HepG2 (cell line): ENCODE measurements around the gene HS3ST4. TPM values are rescaled to one million over a fixed set of nuclear protein-coding genes. Genes with fewer than 3 reads are reported as not detected.

ENCODE experiments used
- ATAC-seq: fragments of 200-7000 bp; cut with Tn5 transposase; 3 replicates; pipeline ENCODE4 v1.9.1; 2020; ENCODE audit warnings: mild to moderate bottlenecking, moderate library complexity
- BruUV-seq: library from RNA; stranded (reverse); fragments of 400-500 nt; replicated peaks from 2 replicates; lab custom pipeline; 2021; lab: Mats Ljungman, UMichigan
- CTCF ChIA-PET: fragments of 300-600 bp; formaldehyde crosslinking; extraction: SDS; loops from one replicate; lab custom pipeline; 2021; ENCODE audit warnings: low total read pairs, inconsistent platforms, low intra/inter-chr PET ratio; lab: Yijun Ruan, JAX
- POLR2A ChIA-PET: fragments of 350-600 bp; sonication (Branson Sonifier 250); formaldehyde crosslinking; loops from one replicate; lab custom pipeline; 2020; ENCODE audit warnings: antibody characterized with exemption, inconsistent platforms; lab: Yijun Ruan, JAX
- DNase-seq: peaks from one replicate; pipeline ENCODE4 v3.0.0-alpha.2; 2015; ENCODE audit warnings: low spot score
- FAIRE-seq: peaks from 3 replicates; lab custom pipeline; 2011; peaks lifted over from hg19 to GRCh38; lab: Jason Lieb, UNC
- H2AFZ ChIP-seq: one replicate; pipeline ENCODE4 v1.6.1; 2011; ENCODE audit warnings: low read length, inconsistent platforms
- H3K27ac ChIP-seq: fragments of 300-600 bp; 3 replicates; pipeline ENCODE4 v1.8.0; 2011; ENCODE audit warnings: mixed run types, mild to moderate bottlenecking, mixed read lengths, low read length, inconsistent platforms; ENCODE audit not compliant: insufficient read depth; ENCODE audit errors: extremely low read length
- H3K27me3 ChIP-seq, 2 experiments: fragments of 200-600 bp in 1 of 2; 2 replicates in 1 of 2; 3 replicates in 1 of 2; pipeline versions ENCODE4 v1.6.0 to v1.8.0; 2011; ENCODE audit warnings: low read length in 2 of 2, mild to moderate bottlenecking in 2 of 2, moderate library complexity in 2 of 2, inconsistent platforms in 1 of 2; ENCODE audit not compliant: insufficient read depth in 2 of 2, control insufficient read depth in 1 of 2
- H3K36me3 ChIP-seq, 2 experiments: fragments of 200-600 bp in 1 of 2; replicated peaks in 1 of 2; 2 replicates in 1 of 2; 3 replicates in 1 of 2; pipeline versions ENCODE4 v1.5.1 to v1.8.0; 2011; ENCODE audit warnings: low read length in 2 of 2, inconsistent platforms in 1 of 2; ENCODE audit not compliant: insufficient read depth in 2 of 2, control insufficient read depth in 1 of 2
- H3K4me1 ChIP-seq: 2 replicates; pipeline ENCODE4 v1.5.1; 2012; ENCODE audit warnings: low read length, inconsistent platforms; ENCODE audit not compliant: insufficient read depth
- H3K4me2 ChIP-seq: 2 replicates; pipeline ENCODE4 v1.6.0; 2011; ENCODE audit warnings: low read depth, low read length, inconsistent platforms
- H3K4me3 ChIP-seq, 3 experiments: fragments of 200-600 bp in 1 of 3; sonication (generic), shearing (Covaris generic) in 1 of 3; replicated peaks in 1 of 3; 2 replicates each; pipeline ENCODE4 v1.5.1; 2011 to 2016; ENCODE audit warnings: low read length in 3 of 3, inconsistent platforms in 2 of 3, low read depth in 2 of 3, mild to moderate bottlenecking in 2 of 3, control low read depth in 1 of 3, mixed read lengths in 1 of 3; ENCODE audit not compliant: insufficient read depth in 1 of 3
- H3K79me2 ChIP-seq: one replicate; pipeline ENCODE4 v1.6.1; 2011; ENCODE audit warnings: low read length, inconsistent platforms; ENCODE audit not compliant: insufficient read depth
- H3K9ac ChIP-seq: 2 replicates; pipeline ENCODE4 v1.6.0; 2011; ENCODE audit warnings: mild to moderate bottlenecking, low read depth, low read length, inconsistent platforms; ENCODE audit not compliant: insufficient read depth
- H3K9me3 ChIP-seq: 2 replicates; pipeline ENCODE4 v1.5.1; 2012; ENCODE audit warnings: mild to moderate bottlenecking, low read length
- H4K20me1 ChIP-seq: 2 replicates; pipeline ENCODE4 v1.6.0; 2011; ENCODE audit warnings: inconsistent platforms, mild to moderate bottlenecking, low read length, moderate library complexity; ENCODE audit not compliant: insufficient read depth
- ATM ChIP-seq: fragments of 450-650 bp; IDR thresholded peaks from 2 replicates; pipeline ENCODE4 v1.7.1; 2017; ENCODE audit warnings: mild to moderate bottlenecking, borderline replicate concordance
- ETV5 ChIP-seq: IDR thresholded peaks from 2 replicates; pipeline ENCODE4 v1.6.1; 2018; ENCODE audit warnings: missing biosample characterization, missing genetic modification reagents, inconsistent platforms, borderline replicate concordance
- PHF21A ChIP-seq: sonication (generic); formaldehyde crosslinking; IDR thresholded peaks from 2 replicates; pipeline ENCODE4 v1.5.0; 2020; ENCODE audit warnings: mild to moderate bottlenecking, missing genetic modification reagents
- RORA ChIP-seq: sonication (generic); formaldehyde crosslinking; IDR thresholded peaks from 2 replicates; pipeline ENCODE4 v1.5.0; 2020; ENCODE audit warnings: mild to moderate bottlenecking, missing genetic modification reagents, moderate library complexity
- SSRP1 ChIP-seq: IDR thresholded peaks from 2 replicates; pipeline ENCODE4 v1.6.1; 2016; ENCODE audit warnings: control low read depth
- ZEB1 ChIP-seq: IDR thresholded peaks from 2 replicates; pipeline ENCODE4 v1.6.1; 2012; ENCODE audit warnings: mild to moderate bottlenecking, low read depth, inconsistent platforms; ENCODE audit not compliant: insufficient replicate concordance
- ZNF234 ChIP-seq: sonication (generic); formaldehyde crosslinking; conservative IDR thresholded peaks from 2 replicates; pipeline ENCODE4 v1.5.1; 2020; ENCODE audit warnings: mild to moderate bottlenecking, missing genetic modification reagents
- ZNF7 ChIP-seq: IDR thresholded peaks from 2 replicates; pipeline ENCODE4 v1.6.1; 2016; ENCODE audit warnings: missing biosample characterization, missing genetic modification reagents
- ZNF749 ChIP-seq: sonication (generic); formaldehyde crosslinking; IDR thresholded peaks from 2 replicates; pipeline ENCODE4 v1.8.0; 2022; ENCODE audit warnings: mild to moderate bottlenecking, missing genetic modification reagents, moderate library complexity, borderline replicate concordance
- WGBS: methylation state at CpG from one replicate; pipeline ENCODE4 v1.1.6; 2017; ENCODE audit warnings: low lambda C conversion rate; 5-methylcytosine and 5-hydroxymethylcytosine counted together
- in situ Hi-C: cut with HindIII; loops from 2 replicates; pipeline ENCODE4 v1.10.0; 2017; ENCODE audit warnings: low pct_unique_long_range_greater_than_20kb; ENCODE audit not compliant: extremely low pct_ligation_motif_present
- intact Hi-C: fragments of 100-400 bp; cut with micrococcal nuclease; formaldehyde crosslinking; loops from one replicate; pipeline ENCODE4 v1.10.0; 2022; ENCODE audit not compliant: unreplicated experiment
- polyA plus RNA-seq, 8 experiments: library from polyadenylated mRNA; depleted of rRNA in 3 of 8; stranded (reverse) in 7 of 8; unstranded in 1 of 8; fragments of >200 nt; fragmentation: Illumina TruSeq in 4 of 8; extraction: Trizol in 4 of 8; gene quantifications; 2 replicates each; pipeline versions ENCODE4 v1.2.1 to v1.2.3, GENCODE V29; 2011 to 2016; ENCODE audit warnings: low read depth in 4 of 8, missing spikeins in 1 of 8, mixed read lengths in 1 of 8; ENCODE audit not compliant: insufficient read depth in 1 of 8
- total RNA-seq, 5 experiments: library from RNA; depleted of rRNA; stranded (reverse); fragments of >200 nt; fragmentation: Illumina TruSeq; extraction: Trizol; gene quantifications; 2 replicates each; pipeline ENCODE4 v1.2.3, GENCODE V29; 2016; ENCODE audit warnings: low read depth in 1 of 5

HS3ST4 gene
- total and polyA plus RNA-seq, 2 of the 13 experiments (the other 11 are each of a cell fraction or from before 2014, with no cell fraction given) = not detected

DNA sequence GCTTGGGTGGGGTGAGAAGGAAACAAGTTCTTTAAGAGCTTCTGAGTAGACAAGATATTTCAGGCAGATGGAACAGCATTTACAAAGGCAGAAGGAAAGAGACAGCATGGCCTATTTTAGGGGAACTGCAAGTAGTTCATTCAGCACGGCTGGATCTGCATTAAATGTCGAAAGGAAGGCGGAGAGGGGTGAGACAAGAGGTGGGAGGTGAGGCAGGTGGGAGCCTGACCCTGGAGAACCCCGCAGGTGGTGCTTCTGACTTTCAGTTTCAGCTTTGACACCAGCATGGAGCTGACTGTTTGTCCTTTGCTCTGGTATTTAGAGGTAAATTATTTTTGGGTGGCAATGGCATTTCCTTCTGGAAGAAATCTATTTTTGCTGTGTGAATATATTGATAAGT lies 194.8 kb downstream of the HS3ST4 start:
- in situ Hi-C loops (no loop called here), intact Hi-C loops (no loop called here)
- no peak overlapping the region for H3K4me3 ChIP-seq
- H3K79me2 ChIP-seq = no peaks in the 10 kb centered on the region
- ChIA-PET CTCF (no interaction called here), POLR2A (no interaction called here)
- no peak overlapping the region for H2AFZ ChIP-seq
- H3K9me3 ChIP-seq = no peaks in the 10 kb centered on the region
- H3K9ac ChIP-seq = no peak overlapping the region
- ATAC-seq (no peak), DNase-seq (no peak), FAIRE-seq (no peak)
- TF ChIP-seq ETV5 (CRISPR knock-in tag) (no peak), ATM (no peak), ZNF749 (no peak), SSRP1 (CRISPR knock-in tag) (no peak), ZEB1 (no peak), PHF21A (CRISPR knock-in tag) (no peak), ZNF7 (CRISPR knock-in tag) (no peak), ZNF234 (CRISPR knock-in tag) (no peak)
- BruUV-seq = no TSS peak
- 2% methylated on average over 4 of the region's 4 CpGs for WGBS
- H3K36me3 ChIP-seq = no peaks in the 10 kb centered on the region
- no peaks in the 10 kb centered on the region for H4K20me1 ChIP-seq
- H3K4me2 ChIP-seq = no peak overlapping the region
- H3K27ac ChIP-seq = no peak overlapping the region
- H3K4me1 ChIP-seq = no peaks in the 10 kb centered on the region
- H3K27me3 ChIP-seq = peaks cover 0 to 1% of the 10 kb centered on the region in 2 experiments; a peak in 1 of 5 replicates

DNA sequence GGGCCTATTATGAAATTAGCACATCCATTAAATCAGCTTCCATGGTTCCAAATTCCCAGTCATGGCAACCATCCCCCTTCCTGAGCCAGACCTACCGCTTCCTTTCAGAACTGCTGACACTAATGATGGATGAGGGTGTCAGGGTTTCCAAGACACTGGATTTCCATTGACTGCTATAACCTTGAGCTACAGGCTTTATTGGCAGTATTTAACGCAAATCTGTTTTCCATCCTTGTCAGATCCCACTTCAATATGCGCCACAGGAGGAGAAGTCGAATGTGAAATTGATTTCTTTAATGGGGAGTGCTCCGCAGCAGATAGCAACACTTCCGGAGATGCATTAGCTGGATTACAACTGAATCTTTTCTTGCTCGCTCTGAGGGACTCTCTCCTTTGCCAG lies 197.1 kb downstream of the HS3ST4 start:
- Histone ChIP-seq H3K36me3 (no peaks in the 10 kb centered on the region), H3K4me2 (no peak overlapping the region), H3K9ac (no peak overlapping the region), H3K9me3 (no peaks in the 10 kb centered on the region), H3K4me3 (no peak overlapping the region), H4K20me1 (no peaks in the 10 kb centered on the region), H3K4me1 (no peaks in the 10 kb centered on the region), H3K27ac (no peak overlapping the region), H2AFZ (no peak overlapping the region), H3K79me2 (no peaks in the 10 kb centered on the region), H3K27me3 (peaks cover 0 to 1% of the 10 kb centered on the region in 2 experiments; a peak in 1 of 5 replicates)
- CTCF ChIA-PET = no interaction called here
- DNase-seq (no peak), ATAC-seq (no peak), FAIRE-seq (no peak)
- POLR2A ChIA-PET = no interaction called here
- TF ChIP-seq RORA (CRISPR knock-in tag) = no peak
- BruUV-seq = no TSS peak
- intact Hi-C loops (no loop called here), in situ Hi-C loops (no loop called here)
- WGBS = 20% methylated on average over 7 of the region's 7 CpGs
